ENCODE data around the gene FGF12.
A peak's percentile ranks its signal among the peaks of the same experiment; 100 is the strongest.

Gene FGF12

DNA sequence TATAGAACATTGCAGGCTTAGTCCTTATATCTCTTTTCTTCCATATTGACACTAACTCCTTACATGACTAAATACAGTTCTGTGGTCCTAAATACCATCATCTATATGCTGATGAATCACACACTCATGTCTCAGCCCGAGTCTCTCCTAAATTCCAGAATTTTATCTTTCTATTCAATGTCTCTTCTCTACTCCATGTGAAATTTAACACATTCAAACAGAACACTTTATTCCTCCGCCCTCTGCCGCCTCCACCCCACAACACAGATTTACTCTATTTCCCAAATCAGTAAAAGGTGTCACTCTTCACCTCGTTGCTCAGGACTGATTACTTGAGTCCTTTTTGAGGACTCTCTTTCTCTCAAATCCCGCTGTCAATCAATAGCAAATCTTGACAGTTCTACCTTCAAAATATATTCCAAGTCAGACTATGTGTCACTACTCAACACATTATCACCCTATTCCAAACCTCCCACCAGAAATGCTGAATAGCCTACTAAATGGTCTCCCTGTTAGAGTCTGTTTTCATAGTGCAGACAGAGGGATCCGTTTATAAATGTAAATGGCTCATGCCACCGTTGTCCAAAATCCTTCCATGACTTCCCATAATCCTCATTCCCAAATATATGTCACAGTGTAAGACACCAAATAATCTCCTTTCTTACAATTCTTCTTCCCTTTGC, 230.3 kb downstream of the FGF12 start:
- DNase-seq (ENCODE audit: low read depth in 2 of 2), result no peak

GRCh38 chr3:192494174-192494573, 233.2 kb downstream of the FGF12 start:
- no peak for DNase-seq (ENCODE audit: low read depth in 2 of 2)

- DNase-seq (ENCODE audit: low read depth in 2 of 2), result no peak
These were observed 236.6 kb downstream of the FGF12 start for GRCh38 chr3:192490720-192491119.

- DNase-seq (ENCODE audit: low read depth in 2 of 2), result no peak
These were observed 237.8 kb downstream of the FGF12 start for GRCh38 chr3:192489579-192489978.

- DNase-seq (ENCODE audit: low read depth in 2 of 2), result no peak
These were observed 240.3 kb downstream of the FGF12 start for GRCh38 chr3:192487033-192487432.

DNA sequence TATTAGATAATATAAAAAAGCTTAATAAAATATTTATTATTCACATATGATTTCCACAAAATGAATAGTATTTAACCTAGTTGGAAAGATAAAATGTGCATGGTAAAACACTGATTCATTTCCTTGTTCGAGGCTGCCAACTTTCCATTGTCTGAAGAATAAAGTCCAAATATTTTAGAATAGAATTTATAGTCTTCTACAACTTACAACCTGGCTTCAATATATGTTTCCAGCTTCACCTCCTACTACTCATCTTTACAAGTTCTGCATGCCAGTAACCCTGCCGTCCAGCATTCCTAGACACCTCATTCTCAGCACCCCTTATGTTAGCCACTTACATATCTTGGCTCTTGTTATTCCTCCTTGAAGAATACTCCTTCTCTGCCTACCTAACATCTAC, 244.5 kb downstream of the FGF12 start:
- DNase-seq (ENCODE audit: low read depth in 2 of 2), result no peak

- DNase-seq (ENCODE audit: low read depth in 2 of 2), result no peak
These were observed 244.9 kb downstream of the FGF12 start for GRCh38 chr3:192482391-192482790.

DNA sequence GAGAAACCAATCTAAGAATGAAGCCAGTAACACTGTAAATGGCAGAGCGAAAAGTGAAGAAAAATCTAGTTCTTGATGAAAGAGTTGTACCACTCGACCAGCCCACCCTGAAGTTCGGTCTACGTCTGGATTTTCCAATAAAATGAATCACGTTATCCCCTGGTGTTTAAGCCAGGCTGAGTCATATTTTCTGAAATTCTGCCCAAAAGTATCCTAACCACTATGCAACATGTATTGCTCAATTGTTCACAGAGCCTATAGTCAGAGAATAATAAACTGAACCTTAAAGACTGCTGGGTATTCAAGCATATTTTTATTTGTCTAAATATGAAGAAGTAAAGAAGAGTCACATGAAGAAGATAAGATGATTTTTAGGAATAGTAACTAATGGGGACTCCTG, 245.7 kb downstream of the FGF12 start:
- DNase-seq (ENCODE audit: low read depth in 2 of 2), result no peak

DNA sequence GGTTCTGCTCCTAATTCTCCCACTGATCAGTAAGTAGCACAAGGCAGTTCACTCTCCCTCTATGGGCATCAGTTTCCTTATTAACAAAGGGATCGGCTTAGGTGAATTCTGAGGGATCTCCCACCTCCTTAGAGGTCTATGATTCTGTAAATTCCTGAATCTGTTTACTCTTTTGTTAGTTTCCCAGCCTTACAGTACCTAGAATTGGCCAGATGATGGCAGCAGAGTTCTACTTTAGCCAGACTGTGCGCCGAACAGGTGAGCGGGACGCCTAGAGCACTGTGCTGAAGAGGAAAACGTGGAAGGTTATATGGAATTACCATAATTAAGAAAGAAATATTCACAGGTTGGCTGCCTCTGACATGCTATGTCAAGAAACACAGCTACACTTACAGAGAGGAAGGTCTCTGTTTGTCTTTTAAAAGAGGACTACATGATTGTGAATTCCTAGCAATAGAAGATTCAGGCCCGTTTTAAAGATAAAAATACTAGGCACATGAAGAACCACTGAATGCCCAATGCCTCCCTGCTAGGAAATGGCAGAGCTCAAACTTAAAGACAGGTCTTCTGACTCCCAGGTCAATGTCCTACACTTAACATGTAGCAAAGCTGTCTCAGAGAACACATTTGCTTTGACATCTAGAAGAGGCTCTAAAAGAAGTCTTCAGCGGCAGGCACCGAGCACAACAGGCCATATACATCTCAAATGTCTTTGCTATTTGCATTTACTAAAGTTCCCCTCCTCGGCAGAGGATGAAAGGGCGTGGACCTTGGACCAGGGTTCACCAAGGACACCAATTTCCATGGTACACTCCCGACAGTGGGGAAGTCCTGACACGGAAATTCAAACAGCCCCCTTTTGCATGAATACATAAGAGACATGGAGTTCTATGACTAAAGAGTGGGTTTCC, 259.9 kb downstream of the FGF12 start:
- DNase-seq (ENCODE audit: low read depth in 2 of 2), result peak; percentile 2

DNA sequence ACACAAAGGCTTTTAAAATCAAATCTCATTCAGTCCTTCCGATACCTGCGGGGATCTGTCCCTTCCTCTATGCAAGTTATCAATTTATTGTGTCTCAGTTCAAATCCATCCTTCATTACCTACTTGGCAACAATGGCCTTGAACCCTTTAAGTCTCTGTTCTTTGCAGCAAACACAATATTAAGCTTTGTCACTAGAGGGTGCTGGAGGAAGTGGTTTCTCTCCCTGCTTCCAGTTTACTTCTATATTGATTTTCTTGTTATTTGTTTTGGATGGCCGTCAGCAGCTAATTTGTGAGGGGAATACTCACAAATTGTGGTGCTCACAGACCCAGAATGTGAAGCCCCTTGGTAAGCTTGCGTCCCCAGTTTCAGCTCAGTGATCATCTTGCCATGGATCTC, 278.3 kb downstream of the FGF12 start:
- no peak for DNase-seq (ENCODE audit: low read depth in 2 of 2)

GRCh38 chr3:192445770-192446644, 281.3 kb downstream of the FGF12 start:
- no peak for DNase-seq (ENCODE audit: low read depth in 2 of 2)

- DNase-seq (ENCODE audit: low read depth in 2 of 2), result no peak
These were observed 282.6 kb downstream of the FGF12 start for GRCh38 chr3:192444791-192445106.

GRCh38 chr3:192444096-192444790, 283.1 kb downstream of the FGF12 start:
- peak; percentile 6 to 13 for DNase-seq (ENCODE audit: low read depth in 2 of 2)

DNA sequence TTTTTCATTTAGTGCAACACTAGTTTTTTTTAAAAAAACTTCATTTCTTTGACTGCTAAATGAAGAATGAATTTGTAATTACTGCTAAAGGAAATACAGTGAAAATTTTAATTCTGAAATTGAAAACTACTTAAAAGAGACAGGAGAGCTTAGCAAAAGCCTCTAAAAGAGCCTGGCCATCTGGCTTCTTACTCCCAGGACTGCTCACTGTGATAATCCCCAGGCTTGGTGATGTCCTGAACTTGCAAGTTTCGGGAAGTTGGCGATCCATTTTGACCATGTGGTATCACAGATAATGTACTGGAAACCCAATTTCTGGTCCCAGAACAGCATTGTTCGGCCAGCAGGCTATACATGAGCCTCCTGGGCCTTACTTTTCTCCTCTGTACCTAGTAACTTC, 292.1 kb downstream of the FGF12 start:
- DNase-seq (ENCODE audit: low read depth in 2 of 2), result no peak

DNA sequence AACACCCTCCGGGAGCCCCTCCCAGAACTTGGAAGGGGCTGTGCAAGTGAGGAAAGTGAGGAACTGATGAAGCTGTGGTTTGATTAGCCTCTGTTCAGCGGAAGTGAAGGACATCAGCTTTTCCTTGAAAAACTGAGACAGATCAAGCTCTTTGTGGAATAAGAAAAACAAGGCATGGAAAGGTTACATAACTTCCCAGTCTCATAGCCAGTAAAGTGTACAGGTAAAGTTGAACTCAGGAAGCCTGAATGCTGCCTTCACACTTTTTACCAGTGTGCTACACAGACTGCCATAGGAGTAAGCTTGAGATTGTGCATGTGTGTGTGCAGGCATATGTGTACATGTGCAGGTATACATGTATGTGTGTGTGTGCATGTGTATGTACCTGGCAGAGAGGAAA, 293.2 kb downstream of the FGF12 start:
- no peak for DNase-seq (ENCODE audit: low read depth in 2 of 2)

- no peak for DNase-seq (ENCODE audit: low read depth in 2 of 2)
These were observed 293.6 kb downstream of the FGF12 start for GRCh38 chr3:192433704-192434103.

DNA sequence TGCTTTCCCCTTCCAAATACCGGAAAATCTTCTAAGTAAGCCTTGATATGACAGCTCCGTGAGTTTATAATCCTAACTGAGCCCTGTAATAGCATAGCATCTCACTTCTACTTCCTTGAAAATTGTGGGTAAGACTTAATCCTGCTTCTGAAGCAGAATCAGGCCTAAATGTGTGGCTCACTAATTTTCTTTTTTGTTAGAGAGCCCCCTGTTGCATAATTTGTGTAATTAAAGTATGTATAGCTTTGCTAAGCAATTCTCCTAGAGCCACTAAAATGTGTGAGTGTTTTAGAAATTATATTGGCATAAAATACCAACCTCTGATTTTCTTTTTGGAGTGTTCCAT, 304.4 kb downstream of the FGF12 start:
- no peak for DNase-seq (ENCODE audit: low read depth in 2 of 2)

GRCh38 chr3:192422321-192422996, 304.9 kb downstream of the FGF12 start:
- no peak for DNase-seq (ENCODE audit: low read depth in 2 of 2)

DNA sequence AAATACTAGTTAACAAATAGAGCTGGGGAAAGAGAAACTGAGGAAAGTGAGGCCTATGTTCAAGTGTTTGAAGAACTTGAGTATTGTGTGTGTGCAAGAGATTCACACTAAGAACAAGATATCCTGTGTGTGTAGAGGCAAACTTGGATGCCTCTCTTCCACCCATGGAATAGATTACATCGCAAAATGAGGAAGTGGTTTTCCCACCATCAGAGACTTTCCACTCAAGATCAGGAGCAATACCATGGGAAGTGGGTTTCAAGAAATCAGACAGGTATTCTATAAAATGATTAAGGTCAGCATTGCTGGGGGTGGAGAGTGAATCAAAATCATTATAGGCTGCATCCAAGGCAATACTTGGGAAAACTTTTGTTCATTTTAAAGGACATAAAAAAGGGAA, 308.0 kb downstream of the FGF12 start:
- DNase-seq (ENCODE audit: low read depth in 2 of 2), result no peak

GRCh38 chr3:192417559-192418055, 309.7 kb downstream of the FGF12 start:
- DNase-seq (ENCODE audit: low read depth in 2 of 2), result no peak

DNA sequence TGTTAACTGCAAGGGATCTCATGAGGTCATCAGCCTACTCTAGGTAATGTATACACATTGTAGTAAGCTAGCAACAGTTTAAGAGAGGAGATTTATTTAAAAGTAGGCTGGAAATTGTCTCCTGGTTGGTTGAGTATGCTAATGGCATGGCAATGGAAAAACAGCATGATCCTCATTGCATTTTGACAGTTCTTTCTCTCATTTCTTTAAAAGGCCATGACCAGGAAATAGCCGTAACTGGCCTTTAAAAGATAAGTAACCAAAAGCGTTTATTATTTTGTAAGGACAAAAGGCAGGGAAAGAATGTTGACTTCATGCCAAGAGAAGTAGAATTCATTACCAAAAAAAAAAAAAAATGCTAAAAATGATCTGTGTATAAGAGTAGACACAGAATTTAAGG, 310.3 kb downstream of the FGF12 start:
- no peak for DNase-seq (ENCODE audit: low read depth in 2 of 2)
